IMR-90 (cell line): Measurements from ENCODE around the gene AMBRA1. TPM values are rescaled to one million over a fixed set of nuclear protein-coding genes. Genes with fewer than 3 reads are reported as not detected.
A peak's percentile ranks its signal among the peaks of the same experiment; 100 is the strongest.

Experiments used
- ATAC-seq: fragments of 200-7000 bp; cut with Tn5 transposase; 2 replicates; pipeline ENCODE4 v1.9.1; 2020; ENCODE audit warnings: low read depth, mild to moderate bottlenecking, moderate library complexity
- BruUV-seq: library from RNA; stranded (reverse); fragments of 400-500 nt; replicated peaks from 2 replicates; lab custom pipeline; 2021; lab: Mats Ljungman, UMichigan
- CTCF ChIA-PET: fragments of 300-600 bp; formaldehyde crosslinking; extraction: SDS; loops from one replicate; lab custom pipeline; 2021; ENCODE audit warnings: antibody characterized with exemption; lab: Yijun Ruan, JAX
- POLR2A ChIA-PET: fragments of 300-600 bp; sonication (Branson Sonifier 250); formaldehyde crosslinking; loops from one replicate; lab custom pipeline; 2022; ENCODE audit warnings: antibody characterized with exemption; ENCODE audit not compliant: unreplicated experiment; lab: Charles Lee
- DNase-seq: peaks from one replicate; pipeline ENCODE4 v3.0.0; 2013
- H2AFZ ChIP-seq: replicated peaks from 2 replicates; pipeline ENCODE3; 2013; ENCODE audit warnings: low read length, mild to moderate bottlenecking; ENCODE audit not compliant: poor library complexity
- H2AK5ac ChIP-seq: 2 replicates; pipeline ENCODE4 v1.6.1; 2013; ENCODE audit warnings: low read depth, low read length, inconsistent platforms
- H2AK9ac ChIP-seq: replicated peaks from 2 replicates; pipeline ENCODE3; 2013; ENCODE audit warnings: mild to moderate bottlenecking, low read depth, low read length, moderate library complexity; ENCODE audit not compliant: poor library complexity
- H2BK120ac ChIP-seq: 2 replicates; pipeline ENCODE4 v1.6.1; 2013; ENCODE audit warnings: low read depth, low read length, inconsistent platforms
- H2BK15ac ChIP-seq: 3 replicates; pipeline ENCODE4 v1.6.1; 2013; ENCODE audit warnings: low read depth, low read length, inconsistent platforms
- H2BK20ac ChIP-seq: 2 replicates; pipeline ENCODE4 v1.6.1; 2013; ENCODE audit warnings: low read depth, mild to moderate bottlenecking, inconsistent platforms, low read length, moderate library complexity
- H2BK5ac ChIP-seq: 2 replicates; pipeline ENCODE4 v1.6.1; 2013; ENCODE audit warnings: mild to moderate bottlenecking, low read depth, low read length, inconsistent platforms; ENCODE audit not compliant: poor library complexity, severe bottlenecking
- H3K14ac ChIP-seq: replicated peaks from 2 replicates; pipeline ENCODE4 v1.6.1; 2013; ENCODE audit warnings: low read depth, low read length, inconsistent platforms
- H3K18ac ChIP-seq: 2 replicates; pipeline ENCODE4 v1.6.1; 2013; ENCODE audit warnings: low read depth, low read length, control low read depth
- H3K23ac ChIP-seq: 2 replicates; pipeline ENCODE4 v1.6.1; 2013; ENCODE audit warnings: low read depth, low read length, inconsistent platforms
- H3K27ac ChIP-seq: 2 replicates; pipeline ENCODE4 v1.5.1; 2013; ENCODE audit warnings: mild to moderate bottlenecking, control low read depth, low read length; ENCODE audit not compliant: insufficient read depth
- H3K27me3 ChIP-seq: 2 replicates; pipeline ENCODE4 v1.6.1; 2013; ENCODE audit warnings: low read length; ENCODE audit not compliant: control insufficient read depth, insufficient read depth
- H3K36me3 ChIP-seq: 2 replicates; pipeline ENCODE4 v1.6.1; 2013; ENCODE audit warnings: low read length, mixed read lengths; ENCODE audit not compliant: control insufficient read depth, insufficient read depth
- H3K4ac ChIP-seq: 2 replicates; pipeline ENCODE4 v1.6.1; 2013; ENCODE audit warnings: low read depth, low read length, inconsistent platforms
- H3K4me1 ChIP-seq: 2 replicates; pipeline ENCODE4 v1.6.1; 2013; ENCODE audit warnings: low read length, mixed read lengths; ENCODE audit not compliant: control insufficient read depth, insufficient read depth
- H3K4me2 ChIP-seq: 2 replicates; pipeline ENCODE4 v1.6.1; 2013; ENCODE audit warnings: low read depth, mild to moderate bottlenecking, control low read depth, low read length, moderate library complexity
- H3K4me3 ChIP-seq: 2 replicates; pipeline ENCODE4 v1.5.1; 2013; ENCODE audit warnings: low read depth, mild to moderate bottlenecking, control low read depth, low read length, moderate library complexity; ENCODE audit not compliant: insufficient read depth
- H3K56ac ChIP-seq: 2 replicates; pipeline ENCODE4 v1.6.1; 2013; ENCODE audit warnings: low read length, inconsistent platforms; ENCODE audit not compliant: insufficient read depth; ENCODE audit errors: extremely low read depth
- H3K79me1 ChIP-seq, 2 experiments: 2 replicates each; pipeline ENCODE4 v1.6.1; 2013; ENCODE audit warnings: low read length in 2 of 2, inconsistent platforms in 1 of 2, low read depth in 1 of 2
- H3K9ac ChIP-seq: 2 replicates; pipeline ENCODE4 v1.6.1; 2013; ENCODE audit warnings: low read depth, low read length, control low read depth
- H3K9me1 ChIP-seq: 2 replicates; pipeline ENCODE4 v1.6.1; 2013; ENCODE audit warnings: low read length, inconsistent platforms; ENCODE audit not compliant: insufficient read depth
- H3K9me3 ChIP-seq: 2 replicates; pipeline ENCODE4 v1.6.1; 2013; ENCODE audit warnings: low read length; ENCODE audit not compliant: control insufficient read depth, insufficient read depth
- H4K20me1 ChIP-seq: 2 replicates; pipeline ENCODE4 v1.6.1; 2013; ENCODE audit warnings: low read length, inconsistent platforms; ENCODE audit not compliant: insufficient read depth
- H4K5ac ChIP-seq: 2 replicates; pipeline ENCODE4 v1.6.1; 2013; ENCODE audit warnings: mild to moderate bottlenecking, low read depth, low read length, control low read depth
- H4K8ac ChIP-seq, 2 experiments: 2 replicates each; pipeline ENCODE4 v1.6.1; 2013; ENCODE audit warnings: low read depth in 2 of 2, low read length in 2 of 2, control low read depth in 1 of 2, inconsistent platforms in 1 of 2
- H4K91ac ChIP-seq: 2 replicates; pipeline ENCODE4 v1.6.1; 2013; ENCODE audit warnings: low read depth, low read length, inconsistent platforms; ENCODE audit not compliant: insufficient read depth
- BHLHE40 ChIP-seq: fragments of 150-350 bp; IDR thresholded peaks from 2 replicates; pipeline ENCODE4 v1.6.1; 2016; ENCODE audit warnings: mild to moderate bottlenecking, low read depth, low read length
- WGBS, 2 experiments: methylation state at CpG; one replicate each; pipeline versions ENCODE4 v1.1.5 to v1.1.7; 2013; ENCODE audit warnings: missing lambda C conversion rate in 2 of 2; ENCODE audit not compliant: insufficient read length in 1 of 2; ENCODE audit errors: extremely low coverage in 2 of 2; 5-methylcytosine and 5-hydroxymethylcytosine counted together
- dilution Hi-C: fragments of 300-500 bp; cut with HindIII; formaldehyde crosslinking; loops from one replicate; pipeline ENCODE4 v1.14.3; 2018; ENCODE audit warnings: low sequenced_read_pairs; ENCODE audit not compliant: unreplicated experiment
- in situ Hi-C: fragments of 300-500 bp; cut with MboI; formaldehyde crosslinking; loops from 3 replicates; pipeline ENCODE4 v1.14.3; 2019; ENCODE audit warnings: low sequenced_read_pairs, inconsistent platforms, mixed read lengths
- intact Hi-C: fragments of 100-400 bp; cut with micrococcal nuclease; formaldehyde crosslinking; loops from 2 replicates; pipeline ENCODE4 v1.10.0; 2022
- polyA plus RNA-seq, 3 experiments: library from polyadenylated mRNA; depleted of rRNA; stranded (reverse); fragments of >200 nt; gene quantifications; 2 replicates each; pipeline ENCODE4 v1.2.3, GENCODE V29; 2012; ENCODE audit warnings: low replicate concordance in 1 of 3
- total RNA-seq: library from RNA; depleted of rRNA; stranded (reverse); fragments of >200 nt; gene quantifications from 2 replicates; pipeline ENCODE4 v1.2.3, GENCODE V29; 2012
- TF ChIP-seq, protein P1 (sequence below): fragments of 150-350 bp; IDR thresholded peaks from 2 replicates; pipeline ENCODE4 v1.6.1; 2016; ENCODE audit warnings: low read depth, mild to moderate bottlenecking, low read length, moderate library complexity, borderline replicate concordance

The AMBRA1 gene
- total and polyA plus RNA-seq, 2 of the 4 experiments (the other 2 are of a cell fraction), result 9.4 to 18.3 TPM

DNA sequence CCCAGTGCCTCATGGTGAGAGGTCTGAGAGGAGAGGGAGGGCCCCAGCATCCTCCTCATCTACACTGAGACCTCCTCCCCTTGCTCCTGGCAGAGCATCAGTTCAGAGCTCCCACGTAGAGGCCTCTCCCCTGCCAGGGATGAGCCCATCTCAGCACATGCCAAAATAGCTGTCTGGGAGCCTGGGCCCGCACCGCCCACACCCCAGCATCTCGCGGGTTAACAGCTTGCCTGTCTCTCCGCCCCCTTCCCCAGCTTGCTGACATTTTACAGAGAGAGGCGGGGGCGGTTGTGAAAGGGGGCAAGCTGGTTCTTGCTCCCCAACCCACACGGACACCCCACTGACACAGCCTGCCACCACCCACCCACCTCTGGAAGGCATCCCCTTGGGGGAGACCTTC lies 240.1 kb downstream of the AMBRA1 start:
- no peak overlapping the region for H4K8ac ChIP-seq
- H3K36me3 ChIP-seq, result no peaks in the 10 kb centered on the region
- peak; percentile 50 for DNase-seq
- no peak overlapping the region for H3K18ac ChIP-seq
- ChIA-PET CTCF (interaction anchor here (0.6 kb wide), 1 partner anchor 1311 kb away, joined by 3 read pairs; no protein-coding TSS in a partner anchor), POLR2A (no interaction called here)
- H3K56ac ChIP-seq, result no peak overlapping the region
- peaks cover 30% of the 10 kb centered on the region for H4K20me1 ChIP-seq
- peak overlapping the region; percentile 23; the same call in 1 of the 2 replicates for H2AK5ac ChIP-seq
- no peaks in the 10 kb centered on the region for H3K9me3 ChIP-seq
- TF ChIP-seq BHLHE40, result 0 out of 2 replicates have a peak, but pooled peaks have one; percentile 26
- TF ChIP-seq, protein P1, sequence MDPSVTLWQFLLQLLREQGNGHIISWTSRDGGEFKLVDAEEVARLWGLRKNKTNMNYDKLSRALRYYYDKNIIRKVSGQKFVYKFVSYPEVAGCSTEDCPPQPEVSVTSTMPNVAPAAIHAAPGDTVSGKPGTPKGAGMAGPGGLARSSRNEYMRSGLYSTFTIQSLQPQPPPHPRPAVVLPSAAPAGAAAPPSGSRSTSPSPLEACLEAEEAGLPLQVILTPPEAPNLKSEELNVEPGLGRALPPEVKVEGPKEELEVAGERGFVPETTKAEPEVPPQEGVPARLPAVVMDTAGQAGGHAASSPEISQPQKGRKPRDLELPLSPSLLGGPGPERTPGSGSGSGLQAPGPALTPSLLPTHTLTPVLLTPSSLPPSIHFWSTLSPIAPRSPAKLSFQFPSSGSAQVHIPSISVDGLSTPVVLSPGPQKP, result no peak
- in situ Hi-C loops (no loop called here), dilution Hi-C loops (no loop called here), intact Hi-C loops (loop anchor here (1.0 kb wide), 1 partner anchor 16 kb away; no protein-coding TSS in a partner anchor)
- no peak overlapping the region for H2BK15ac ChIP-seq
- BruUV-seq, result no TSS peak
- no peak overlapping the region for H3K14ac ChIP-seq
- H3K27ac ChIP-seq, result no peak overlapping the region
- H3K9ac ChIP-seq, result no peak overlapping the region
- H3K79me1 ChIP-seq, result peaks cover 31 to 89% of the 10 kb centered on the region in 2 experiments
- ATAC-seq, result peak; percentile 25
- H3K4ac ChIP-seq, result no peak overlapping the region
- H2AFZ ChIP-seq, result no peak overlapping the region
- peaks cover 8% of the 10 kb centered on the region for H3K9me1 ChIP-seq
- H3K23ac ChIP-seq, result no peak overlapping the region
- H3K4me3 ChIP-seq, result no peak overlapping the region
- no peak overlapping the region for H2BK5ac ChIP-seq
- H4K5ac ChIP-seq, result no peak overlapping the region; the same call in 1 of the 2 replicates
- H2AK9ac ChIP-seq, result no peak overlapping the region
- H2BK120ac ChIP-seq, result no peak overlapping the region
- no peak overlapping the region for H2BK20ac ChIP-seq
- no peak overlapping the region for H4K91ac ChIP-seq
- H3K4me2 ChIP-seq, result no peak overlapping the region
- peaks cover 14% of the 10 kb centered on the region for H3K4me1 ChIP-seq
- no peaks in the 10 kb centered on the region for H3K27me3 ChIP-seq
- no CpG with 5 or more reads among the region's 9 CpGs for WGBS, 2 experiments
